ENCODE data around the gene FBXL5.

- TF ChIP-seq, protein P1, sequence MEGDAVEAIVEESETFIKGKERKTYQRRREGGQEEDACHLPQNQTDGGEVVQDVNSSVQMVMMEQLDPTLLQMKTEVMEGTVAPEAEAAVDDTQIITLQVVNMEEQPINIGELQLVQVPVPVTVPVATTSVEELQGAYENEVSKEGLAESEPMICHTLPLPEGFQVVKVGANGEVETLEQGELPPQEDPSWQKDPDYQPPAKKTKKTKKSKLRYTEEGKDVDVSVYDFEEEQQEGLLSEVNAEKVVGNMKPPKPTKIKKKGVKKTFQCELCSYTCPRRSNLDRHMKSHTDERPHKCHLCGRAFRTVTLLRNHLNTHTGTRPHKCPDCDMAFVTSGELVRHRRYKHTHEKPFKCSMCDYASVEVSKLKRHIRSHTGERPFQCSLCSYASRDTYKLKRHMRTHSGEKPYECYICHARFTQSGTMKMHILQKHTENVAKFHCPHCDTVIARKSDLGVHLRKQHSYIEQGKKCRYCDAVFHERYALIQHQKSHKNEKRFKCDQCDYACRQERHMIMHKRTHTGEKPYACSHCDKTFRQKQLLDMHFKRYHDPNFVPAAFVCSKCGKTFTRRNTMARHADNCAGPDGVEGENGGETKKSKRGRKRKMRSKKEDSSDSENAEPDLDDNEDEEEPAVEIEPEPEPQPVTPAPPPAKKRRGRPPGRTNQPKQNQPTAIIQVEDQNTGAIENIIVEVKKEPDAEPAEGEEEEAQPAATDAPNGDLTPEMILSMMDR (conservative IDR thresholded peaks at IDR 0.05; ENCODE audit: low read length), result no peak
- TF ChIP-seq EZH2phosphoT487 (IDR thresholded peaks at IDR 0.05; ENCODE audit: borderline replicate concordance, low read depth, low read length), result no peak
These were observed 69.8 kb downstream of the FBXL5 start for GRCh38 chr4:15585331-15585730.
